Stimulated activated naive CD4-positive, alpha-beta T cell treated with Interleukin-2 at 50 U/mL for 16 hours (primary cell): Measurements from ENCODE around the gene ART1.

Experiments
- DNase-seq: peaks from one replicate; lab custom pipeline; 2025; lab: John Stamatoyannopoulos, UW

Gene ART1

DNA sequence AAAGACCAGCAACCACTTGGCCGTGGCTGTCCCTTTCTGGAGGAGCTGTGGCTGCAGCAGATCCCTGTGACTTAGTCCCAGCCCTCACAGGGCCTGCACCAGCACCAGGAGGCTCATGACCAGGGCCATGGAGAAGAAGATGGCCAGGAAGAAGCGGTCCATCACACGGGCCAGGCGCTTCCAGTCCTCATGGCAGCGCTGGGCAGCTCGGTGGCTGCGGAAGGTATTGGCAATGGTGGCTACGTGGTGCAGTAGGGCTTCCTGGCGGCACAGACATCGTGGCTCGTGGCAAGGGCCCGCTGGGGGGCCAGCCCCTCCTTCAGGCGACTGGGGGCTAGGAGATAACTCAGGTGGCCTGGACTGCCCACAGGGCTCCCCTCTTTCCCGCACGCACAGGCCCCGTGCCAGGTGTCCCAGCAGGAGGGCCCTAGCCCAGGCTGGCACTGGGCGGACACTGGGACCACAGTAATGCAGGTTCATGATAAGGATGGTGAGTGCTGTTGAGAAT, 21.1 kb downstream of the ART1 start:
- DNase-seq = no peak

DNA sequence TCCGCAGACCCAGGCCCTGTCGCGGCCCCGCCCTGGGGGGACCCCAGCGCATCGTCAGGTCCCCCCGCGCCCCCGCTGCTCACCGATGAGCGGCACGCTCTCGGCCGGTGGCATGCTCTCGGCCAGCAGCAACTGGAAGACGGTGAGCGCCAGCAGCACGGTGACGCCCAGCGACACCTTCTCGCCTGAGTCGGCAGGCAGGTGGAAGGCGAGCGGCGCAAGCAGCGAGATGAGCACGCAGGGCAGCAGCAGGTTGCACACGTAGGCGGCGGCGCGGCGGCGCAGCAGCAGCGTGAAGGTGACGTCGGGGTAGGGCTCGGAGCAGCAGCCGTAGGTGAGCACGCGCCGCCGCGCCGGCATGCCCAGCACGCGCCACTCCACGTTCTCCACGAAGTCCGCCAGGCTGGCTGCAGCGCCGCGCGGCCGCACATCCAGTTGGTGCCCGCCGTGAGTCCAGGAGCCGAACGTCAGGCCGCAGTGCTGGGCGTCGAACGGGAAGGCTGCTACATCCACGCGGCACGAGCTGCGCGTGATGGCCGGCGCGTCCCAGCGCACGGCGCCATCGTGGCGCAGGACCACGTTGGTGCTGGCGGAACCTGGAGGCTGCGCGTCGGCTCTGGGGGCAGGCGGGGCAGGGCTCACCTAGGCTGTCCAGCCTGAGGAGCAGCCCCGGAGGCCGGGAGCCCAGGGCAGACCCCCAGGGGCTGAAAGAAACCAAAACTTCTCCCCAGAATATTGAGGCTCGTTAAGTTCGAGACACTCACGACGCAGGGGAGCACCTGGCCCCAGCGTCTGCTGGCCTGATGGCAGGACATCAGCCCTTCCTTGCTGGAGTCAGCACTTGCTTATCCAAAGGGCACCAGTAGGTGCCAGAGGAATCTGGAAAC, 22.5 kb downstream of the ART1 start:
- DNase-seq = no peak

DNA sequence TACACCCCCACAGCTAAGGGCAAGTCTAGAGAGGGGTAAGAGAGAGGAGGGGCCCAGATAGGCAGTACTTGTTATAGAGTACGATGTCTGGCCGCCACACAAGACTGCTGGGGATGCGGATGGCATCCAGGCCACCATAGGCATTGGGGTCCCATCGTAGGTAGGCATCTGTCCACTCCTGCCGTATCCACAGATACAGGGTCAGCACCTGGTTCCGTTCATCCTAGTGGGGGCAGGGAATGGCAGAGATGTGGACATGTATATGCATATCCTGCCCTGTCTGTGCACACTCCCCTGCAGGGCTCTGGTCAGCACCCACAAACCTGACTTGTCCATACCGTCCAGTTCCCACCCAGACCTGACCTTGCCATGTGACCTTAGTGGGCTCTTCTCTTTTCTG, 24.2 kb downstream of the ART1 start:
- no peak for DNase-seq

- DNase-seq = no peak
Observed at GRCh38 chr11:3669742-3670183, 24.8 kb downstream of the ART1 start.

DNA sequence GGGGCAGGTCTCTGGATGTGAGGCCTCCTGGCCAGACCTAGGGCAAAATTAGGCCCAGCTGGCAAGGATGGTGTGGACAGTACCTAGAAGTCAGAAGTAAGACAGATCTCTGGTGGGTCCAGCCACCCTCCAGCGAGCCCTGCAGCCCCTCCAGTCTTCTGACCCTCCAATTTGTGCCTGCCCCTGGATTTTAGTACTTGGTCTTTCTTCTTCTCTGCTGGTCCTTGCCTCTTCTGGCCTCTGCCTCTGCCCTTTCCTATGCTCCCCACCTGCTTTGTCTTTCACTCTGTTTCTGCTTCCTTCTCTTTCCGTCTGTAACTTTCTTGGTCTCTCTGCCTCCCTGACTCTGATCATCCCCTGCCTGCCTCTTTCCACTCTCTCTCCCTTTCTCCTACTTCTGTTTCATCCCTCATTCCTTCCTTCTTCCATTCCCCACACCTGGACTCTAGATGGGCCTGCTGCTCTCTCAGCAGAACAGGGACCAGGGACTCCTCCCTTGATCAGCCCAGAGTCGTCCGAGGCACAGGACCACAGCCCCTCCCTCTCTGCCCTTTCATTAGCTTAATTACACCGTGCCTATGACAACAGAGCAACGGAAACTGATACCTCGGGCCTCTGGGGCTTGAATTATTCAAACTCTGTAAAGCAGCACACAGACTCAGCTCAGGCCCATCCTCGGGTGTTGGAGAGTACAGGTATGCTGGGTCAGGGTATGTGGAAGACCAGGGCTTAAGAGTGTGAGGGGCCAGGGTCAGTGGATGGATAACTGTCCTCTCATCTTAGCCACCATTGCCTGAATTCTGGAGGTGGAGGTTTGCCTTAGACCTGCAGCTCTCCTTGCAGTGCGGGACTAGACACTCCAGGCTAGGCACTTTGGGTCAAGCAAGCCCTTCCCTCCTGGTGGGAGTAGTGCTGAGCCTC, 26.7 kb downstream of the ART1 start, which contains the start of gene CHRNA10:
Gene CHRNA10, minus strand, starts transcription at position 51 of the 921 bp plus-strand sequence. CDS start 72 bp downstream, outside the sequence.
- no peak for DNase-seq

GRCh38 chr11:3674189-3674588, 29.3 kb downstream of the ART1 start:
- DNase-seq = no peak

- DNase-seq = no peak
Observed at GRCh38 chr11:3675971-3676370, 31.0 kb downstream of the ART1 start.

- DNase-seq = no peak
Observed at GRCh38 chr11:3679077-3679476, 34.1 kb downstream of the ART1 start.

GRCh38 chr11:3683039-3683438, 38.1 kb downstream of the ART1 start:
- no peak for DNase-seq

- DNase-seq = no peak
Observed at GRCh38 chr11:3684129-3684818, 39.3 kb downstream of the ART1 start.

GRCh38 chr11:3684819-3685172, 39.9 kb downstream of the ART1 start:
- DNase-seq = no peak

- no peak for DNase-seq
Observed at GRCh38 chr11:3685923-3686322, 41.0 kb downstream of the ART1 start.

DNA sequence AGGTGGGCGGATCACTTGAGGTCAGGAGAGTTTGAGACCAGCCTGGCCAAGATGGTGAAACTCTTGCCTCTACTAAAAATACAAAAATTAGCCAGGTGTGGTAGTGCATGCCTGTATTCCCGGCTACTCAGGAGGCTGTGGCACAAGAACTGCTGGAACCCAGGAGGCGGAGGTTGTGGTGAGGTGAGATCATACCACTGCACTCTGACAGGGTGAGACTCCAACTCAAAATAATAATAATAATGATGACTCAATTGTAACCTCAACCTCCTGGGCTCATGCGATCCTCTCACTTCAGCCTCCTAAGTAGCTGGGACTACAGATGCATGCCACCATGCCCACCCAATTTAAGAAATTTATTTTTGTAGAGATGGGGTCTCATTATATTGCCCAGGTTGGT, 41.8 kb downstream of the ART1 start:
- DNase-seq = no peak

- DNase-seq = no peak
Observed at GRCh38 chr11:3700410-3700809, 55.5 kb downstream of the ART1 start.

DNA sequence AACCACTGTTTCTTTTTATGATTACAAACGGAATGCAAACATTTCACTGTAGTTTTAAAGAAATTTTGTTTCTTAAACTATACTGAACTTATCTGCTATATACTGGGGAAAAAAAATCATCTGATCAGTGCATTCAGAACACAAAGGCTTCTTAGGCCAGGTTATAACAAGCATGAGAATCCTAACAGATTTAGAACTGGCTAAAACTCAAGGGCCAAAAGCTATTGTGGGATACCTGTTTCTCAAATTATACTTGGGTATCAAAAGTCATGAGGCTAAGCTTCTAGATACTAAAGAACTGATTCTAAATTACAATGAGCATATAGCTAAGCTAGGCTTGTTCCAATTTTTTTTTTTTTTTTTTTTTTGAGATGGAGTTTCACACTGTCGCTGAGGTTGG, 56.0 kb downstream of the ART1 start:
- no peak for DNase-seq

- no peak for DNase-seq
Observed at GRCh38 chr11:3703383-3703782, 58.5 kb downstream of the ART1 start.

DNA sequence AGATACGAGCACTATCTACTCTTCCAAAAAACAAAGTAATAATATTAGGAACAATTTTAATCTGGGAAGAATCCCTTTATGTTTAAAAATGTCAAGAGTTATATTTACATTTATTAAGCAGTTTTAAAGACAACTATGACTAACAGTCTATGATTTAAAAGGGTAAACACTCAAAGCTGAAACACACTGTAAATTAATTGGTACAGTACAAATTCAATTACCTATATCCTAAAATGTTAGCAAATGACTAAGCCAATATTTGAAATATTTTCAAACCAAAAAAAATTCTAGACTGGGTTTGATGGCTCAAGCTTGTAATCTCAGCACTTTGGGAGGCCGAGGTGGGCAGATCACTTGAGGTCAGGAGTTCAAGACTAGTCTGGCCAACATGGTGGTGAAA, 62.2 kb downstream of the ART1 start:
- no peak for DNase-seq

GRCh38 chr11:3709977-3710376, 65.0 kb downstream of the ART1 start:
- DNase-seq = no peak

- no peak for DNase-seq
Observed at GRCh38 chr11:3710485-3711259, 65.7 kb downstream of the ART1 start.

DNA sequence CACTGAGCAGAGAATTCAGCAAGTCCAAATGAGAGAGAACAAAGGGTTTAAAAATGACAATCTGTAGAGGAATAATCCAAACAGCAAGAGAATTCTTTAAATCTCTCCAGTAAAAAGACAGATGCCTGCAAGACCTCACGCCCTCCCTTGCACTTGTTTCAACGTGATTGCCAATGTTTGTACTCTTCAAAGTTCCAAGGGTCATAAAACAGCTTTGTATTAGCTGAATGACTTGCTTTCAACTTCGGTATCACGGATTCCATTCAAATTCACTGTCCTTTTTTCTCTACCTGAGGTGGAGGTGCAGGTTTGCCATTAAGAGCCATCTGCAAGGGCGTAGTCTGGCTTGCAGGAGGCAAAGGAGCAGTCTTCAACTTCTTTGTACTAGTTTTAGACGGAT, 67.3 kb downstream of the ART1 start:
- DNase-seq = no peak
